Vagina (tissue), 2 donors: Measurements from ENCODE around the gene ABLIM2.

Source experiments
- POLR2A ChIP-seq, 2 donors: fragments of 450-650 bp; IDR thresholded peaks; one replicate each; pipeline ENCODE4 v1.6.1; 2017; ENCODE audit warnings: antibody characterized with exemption in 2 of 2, mild to moderate bottlenecking in 2 of 2, moderate library complexity in 2 of 2
- POLR2AphosphoS5 ChIP-seq, 2 donors: sonication (generic); formaldehyde crosslinking; IDR thresholded peaks; one replicate each; pipeline ENCODE4 v1.9.0; 2017; ENCODE audit warnings: antibody characterized with exemption in 2 of 2, mild to moderate bottlenecking in 2 of 2, low read depth in 1 of 2; ENCODE audit not compliant: insufficient read depth in 1 of 2
- TF ChIP-seq, protein P1 (sequence below), 3 experiments: fragments of 450-650 bp in 2 of 3; fragments of 200-600 bp in 1 of 3; sonication (generic) in 1 of 3; IDR thresholded peaks; one replicate each; pipeline ENCODE4 v1.5.1; 2017 to 2019; ENCODE audit warnings: antibody characterized with exemption in 3 of 3, mild to moderate bottlenecking in 2 of 3, moderate library complexity in 2 of 3

DNA sequence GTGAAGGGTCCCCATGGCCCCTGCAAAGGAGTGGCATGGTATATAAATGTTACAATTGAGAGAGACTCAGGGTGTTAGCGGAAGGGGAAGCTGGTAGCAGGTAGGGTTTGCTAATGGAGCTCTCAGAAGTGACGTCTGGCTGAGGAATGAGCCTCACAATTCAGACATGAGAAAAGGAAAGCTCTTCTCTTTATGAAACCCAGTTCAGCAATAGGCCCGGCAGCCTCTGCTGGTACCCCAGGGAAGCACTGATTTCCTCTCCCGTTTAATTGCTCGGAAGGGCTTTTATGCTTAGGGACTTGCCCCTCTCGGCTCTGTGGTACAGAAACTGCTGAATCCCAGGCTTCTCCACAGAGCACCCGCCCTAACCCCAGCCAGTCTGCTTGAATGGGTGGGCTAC lies 199.5 kb downstream of the ABLIM2 start:
- TF ChIP-seq, protein P1, sequence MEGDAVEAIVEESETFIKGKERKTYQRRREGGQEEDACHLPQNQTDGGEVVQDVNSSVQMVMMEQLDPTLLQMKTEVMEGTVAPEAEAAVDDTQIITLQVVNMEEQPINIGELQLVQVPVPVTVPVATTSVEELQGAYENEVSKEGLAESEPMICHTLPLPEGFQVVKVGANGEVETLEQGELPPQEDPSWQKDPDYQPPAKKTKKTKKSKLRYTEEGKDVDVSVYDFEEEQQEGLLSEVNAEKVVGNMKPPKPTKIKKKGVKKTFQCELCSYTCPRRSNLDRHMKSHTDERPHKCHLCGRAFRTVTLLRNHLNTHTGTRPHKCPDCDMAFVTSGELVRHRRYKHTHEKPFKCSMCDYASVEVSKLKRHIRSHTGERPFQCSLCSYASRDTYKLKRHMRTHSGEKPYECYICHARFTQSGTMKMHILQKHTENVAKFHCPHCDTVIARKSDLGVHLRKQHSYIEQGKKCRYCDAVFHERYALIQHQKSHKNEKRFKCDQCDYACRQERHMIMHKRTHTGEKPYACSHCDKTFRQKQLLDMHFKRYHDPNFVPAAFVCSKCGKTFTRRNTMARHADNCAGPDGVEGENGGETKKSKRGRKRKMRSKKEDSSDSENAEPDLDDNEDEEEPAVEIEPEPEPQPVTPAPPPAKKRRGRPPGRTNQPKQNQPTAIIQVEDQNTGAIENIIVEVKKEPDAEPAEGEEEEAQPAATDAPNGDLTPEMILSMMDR (IDR thresholded peaks at IDR 0.05) = no peak
- TF ChIP-seq POLR2AphosphoS5 (IDR thresholded peaks at IDR 0.05; ENCODE audit: insufficient read depth in 1 of 2, low read depth in 1 of 2) = no peak
- TF ChIP-seq POLR2A (IDR thresholded peaks at IDR 0.05) = no peak
